Smooth muscle cell (in vitro differentiated cells): ENCODE measurements around the gene CLMP. TPM values are rescaled to one million over a fixed set of nuclear protein-coding genes. Genes with fewer than 3 reads are reported as not detected.

Experiments used
- DNase-seq: peaks from one replicate; lab custom pipeline; 2025; ENCODE audit not compliant: unreplicated experiment; lab: John Stamatoyannopoulos, UW
- H2AFZ ChIP-seq: fragments of 200-600 bp; sonication (generic); 2 replicates; pipeline ENCODE4 v1.6.0; 2016; ENCODE audit warnings: antibody characterized with exemption, low read depth, mild to moderate bottlenecking
- H3F3A ChIP-seq: fragments of 200-600 bp; sonication (generic); 2 replicates; pipeline ENCODE4 v1.6.0; 2017; ENCODE audit warnings: antibody characterized with exemption, low read depth
- H3K27ac ChIP-seq: fragments of 200-600 bp; sonication (generic); 2 replicates; pipeline ENCODE4 v1.5.1; 2016; ENCODE audit warnings: low read depth, mild to moderate bottlenecking
- H3K27me3 ChIP-seq: fragments of 200-600 bp; sonication (generic); 2 replicates; pipeline ENCODE4 v1.6.1; 2016; ENCODE audit warnings: low read depth, mild to moderate bottlenecking
- H3K36me3 ChIP-seq: fragments of 200-600 bp; sonication (generic); 2 replicates; pipeline ENCODE4 v1.5.1; 2016; ENCODE audit warnings: low read depth
- H3K4me1 ChIP-seq: fragments of 200-600 bp; sonication (generic); 2 replicates; pipeline ENCODE4 v1.5.1; 2016; ENCODE audit warnings: low read depth
- H3K4me2 ChIP-seq: fragments of 200-600 bp; sonication (generic); 2 replicates; pipeline ENCODE4 v1.6.0; 2016; ENCODE audit warnings: mild to moderate bottlenecking
- H3K4me3 ChIP-seq: fragments of 200-600 bp; sonication (generic); 2 replicates; pipeline ENCODE4 v1.5.1; 2016; ENCODE audit warnings: mild to moderate bottlenecking
- H3K79me2 ChIP-seq: fragments of 200-600 bp; sonication (generic); 2 replicates; pipeline ENCODE4 v1.6.0; 2016; ENCODE audit warnings: low read depth, mild to moderate bottlenecking
- H3K9ac ChIP-seq: fragments of 200-600 bp; sonication (generic); 2 replicates; pipeline ENCODE4 v1.6.0; 2016; ENCODE audit warnings: low read depth
- H3K9me3 ChIP-seq: fragments of 200-600 bp; sonication (generic); replicated peaks from 2 replicates; pipeline ENCODE4 v1.5.1; 2016; ENCODE audit warnings: low read depth
- H4K20me1 ChIP-seq: fragments of 200-600 bp; sonication (generic); 2 replicates; pipeline ENCODE4 v1.6.0; 2016; ENCODE audit warnings: low read depth
- CTCF ChIP-seq: fragments of 200-600 bp; sonication (generic); IDR thresholded peaks from 2 replicates; pipeline ENCODE4 v1.5.1; 2017; ENCODE audit warnings: borderline replicate concordance, mild to moderate bottlenecking, antibody characterized with exemption; ENCODE audit not compliant: insufficient read depth, poor library complexity, severe bottlenecking
- WGBS: methylation state at CpG from one replicate; pipeline ENCODE4 v1.1.7; 2016; ENCODE audit warnings: low lambda C conversion rate; 5-methylcytosine and 5-hydroxymethylcytosine counted together
- polyA plus RNA-seq: library from polyadenylated mRNA; unstranded; fragments of >200 nt; fragmentation: Nextera tagmentation; extraction: Ambion mirVana; gene quantifications from 2 replicates; pipeline ENCODE4 v1.2.1, GENCODE V29; 2016
- total RNA-seq: library from RNA; depleted of rRNA; stranded (reverse); fragments of >200 nt; gene quantifications from 2 replicates; pipeline ENCODE4 v1.2.3, GENCODE V29; 2014

Gene CLMP
- total and polyA plus RNA-seq, 2 experiments from 2014 or later = 74.0 to 176 TPM

- no peaks in the 10 kb centered on the region for H4K20me1 ChIP-seq
- no peak for DNase-seq
- H2AFZ ChIP-seq = no peak overlapping the region
- no peak overlapping the region for H3K4me3 ChIP-seq
- H3K27ac ChIP-seq = peak overlapping the region; percentile 94
- peaks cover 23% of the 10 kb centered on the region for H3F3A ChIP-seq
- 22% methylated on average over 7 of the region's 7 CpGs for WGBS
- peaks cover 9% of the 10 kb centered on the region for H3K4me1 ChIP-seq
- H3K27me3 ChIP-seq = no peaks in the 10 kb centered on the region
- H3K79me2 ChIP-seq = peaks cover 58% of the 10 kb centered on the region
- H3K9ac ChIP-seq = peak overlapping the region; percentile 54
- H3K4me2 ChIP-seq = peak overlapping the region; percentile 42
- no peaks in the 10 kb centered on the region for H3K36me3 ChIP-seq
- H3K9me3 ChIP-seq = no peaks in the 10 kb centered on the region
- TF ChIP-seq CTCF = no peak
Observed at GRCh38 chr11:123174196-123175183, 20.6 kb downstream of the CLMP start.

DNA sequence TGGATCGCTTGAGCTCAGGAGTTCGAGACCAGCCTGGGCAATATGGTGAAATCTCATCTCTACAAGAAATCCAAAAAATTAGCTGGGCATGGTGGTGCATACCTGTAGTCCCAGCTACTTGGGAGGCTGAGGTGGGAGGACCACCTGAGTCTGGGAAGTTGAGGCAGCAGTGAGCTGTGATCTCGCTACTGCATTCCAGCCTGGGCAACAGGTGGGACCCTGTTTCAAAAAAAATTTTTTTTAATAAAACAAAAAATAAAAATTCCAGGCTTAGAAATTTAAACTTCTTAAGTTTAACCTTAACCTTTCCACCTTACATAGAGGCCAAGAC, 21.2 kb downstream of the CLMP start:
- Histone ChIP-seq H3K27me3 (no peaks in the 10 kb centered on the region), H2AFZ (no peak overlapping the region), H3K4me3 (no peak overlapping the region), H3K4me2 (peak overlapping the region; percentile 17), H3K4me1 (peaks cover 9% of the 10 kb centered on the region), H3K79me2 (peaks cover 55% of the 10 kb centered on the region), H3K27ac (peak overlapping the region; percentile 94), H3F3A (peaks cover 30% of the 10 kb centered on the region), H3K36me3 (no peaks in the 10 kb centered on the region), H3K9me3 (no peaks in the 10 kb centered on the region), H4K20me1 (no peaks in the 10 kb centered on the region), H3K9ac (peak overlapping the region; percentile 54)
- WGBS = 45% methylated on average over 3 of the region's 3 CpGs
- DNase-seq = no peak
- no peak for TF ChIP-seq CTCF

- peak overlapping the region; percentile 52 for H3K4me2 ChIP-seq
- H3K9ac ChIP-seq = peak overlapping the region; percentile 54
- peaks cover 49% of the 10 kb centered on the region for H3K79me2 ChIP-seq
- DNase-seq = no peak
- no peaks in the 10 kb centered on the region for H3K9me3 ChIP-seq
- TF ChIP-seq CTCF = no peak
- no peaks in the 10 kb centered on the region for H4K20me1 ChIP-seq
- H2AFZ ChIP-seq = no peak overlapping the region
- H3K4me1 ChIP-seq = peaks cover 9% of the 10 kb centered on the region
- H3K27ac ChIP-seq = peak overlapping the region; percentile 94
- no peaks in the 10 kb centered on the region for H3K36me3 ChIP-seq
- H3F3A ChIP-seq = peaks cover 32% of the 10 kb centered on the region
- no peaks in the 10 kb centered on the region for H3K27me3 ChIP-seq
- WGBS = 7% methylated on average over 4 of the region's 4 CpGs
- H3K4me3 ChIP-seq = no peak overlapping the region
Observed at GRCh38 chr11:123173040-123173855, 21.8 kb downstream of the CLMP start.
